ENCODE results near the gene PLA2G4C.

PLA2G4C gene

GRCh38 chr19:48033604-48034003 lies 77.0 kb downstream of the PLA2G4C start:
- H3K4me3 ChIP-seq (ENCODE audit: low read length): no peak overlapping the region
- H3K9ac ChIP-seq (ENCODE audit: low read length): no peak overlapping the region
- H3K36me3 ChIP-seq (ENCODE audit: control insufficient read depth, insufficient read depth, low read length): no peaks in the 10 kb centered on the region
- H3K27ac ChIP-seq (ENCODE audit: low read depth, low read length): no peak overlapping the region
- no peaks in the 10 kb centered on the region for H3K4me1 ChIP-seq (ENCODE audit: control insufficient read depth, insufficient read depth, low read length)
- peaks cover 2% of the 10 kb centered on the region for H3K27me3 ChIP-seq (ENCODE audit: control insufficient read depth, insufficient read depth, low read length)

GRCh38 chr19:48030073-48030472 lies 80.5 kb downstream of the PLA2G4C start:
- Histone ChIP-seq H3K27ac (ENCODE audit: low read depth, low read length) (no peak overlapping the region), H3K36me3 (ENCODE audit: control insufficient read depth, insufficient read depth, low read length) (no peaks in the 10 kb centered on the region), H3K4me3 (ENCODE audit: low read length) (no peak overlapping the region), H3K27me3 (ENCODE audit: control insufficient read depth, insufficient read depth, low read length) (peaks cover 2% of the 10 kb centered on the region), H3K9ac (ENCODE audit: low read length) (no peak overlapping the region), H3K4me1 (ENCODE audit: control insufficient read depth, insufficient read depth, low read length) (no peaks in the 10 kb centered on the region)

- H3K9ac ChIP-seq (ENCODE audit: low read length): no peak overlapping the region
- H3K27me3 ChIP-seq (ENCODE audit: control insufficient read depth, insufficient read depth, low read length): peaks cover 2% of the 10 kb centered on the region
- H3K36me3 ChIP-seq (ENCODE audit: control insufficient read depth, insufficient read depth, low read length): no peaks in the 10 kb centered on the region
- no peak overlapping the region for H3K27ac ChIP-seq (ENCODE audit: low read depth, low read length)
- H3K4me3 ChIP-seq (ENCODE audit: low read length): no peak overlapping the region
- H3K4me1 ChIP-seq (ENCODE audit: control insufficient read depth, insufficient read depth, low read length): no peaks in the 10 kb centered on the region
Measured at GRCh38 chr19:48029431-48029830, 81.2 kb downstream of the PLA2G4C start.

GRCh38 chr19:48025480-48025879 lies 85.1 kb downstream of the PLA2G4C start:
- Histone ChIP-seq H3K36me3 (ENCODE audit: control insufficient read depth, insufficient read depth, low read length) (no peaks in the 10 kb centered on the region), H3K9ac (ENCODE audit: low read length) (no peak overlapping the region), H3K4me1 (ENCODE audit: control insufficient read depth, insufficient read depth, low read length) (no peaks in the 10 kb centered on the region), H3K27ac (ENCODE audit: low read depth, low read length) (no peak overlapping the region), H3K27me3 (ENCODE audit: control insufficient read depth, insufficient read depth, low read length) (peaks cover 2% of the 10 kb centered on the region), H3K4me3 (ENCODE audit: low read length) (no peak overlapping the region)

GRCh38 chr19:48023518-48023917 lies 87.1 kb downstream of the PLA2G4C start:
- Histone ChIP-seq H3K4me3 (ENCODE audit: low read length) (no peak overlapping the region), H3K4me1 (ENCODE audit: control insufficient read depth, insufficient read depth, low read length) (no peaks in the 10 kb centered on the region), H3K27ac (ENCODE audit: low read depth, low read length) (no peak overlapping the region), H3K9ac (ENCODE audit: low read length) (no peak overlapping the region), H3K27me3 (ENCODE audit: control insufficient read depth, insufficient read depth, low read length) (no peaks in the 10 kb centered on the region), H3K36me3 (ENCODE audit: control insufficient read depth, insufficient read depth, low read length) (no peaks in the 10 kb centered on the region)

GRCh38 chr19:48023011-48023410 lies 87.6 kb downstream of the PLA2G4C start:
- no peaks in the 10 kb centered on the region for H3K36me3 ChIP-seq (ENCODE audit: control insufficient read depth, insufficient read depth, low read length)
- H3K9ac ChIP-seq (ENCODE audit: low read length): no peak overlapping the region
- H3K4me1 ChIP-seq (ENCODE audit: control insufficient read depth, insufficient read depth, low read length): no peaks in the 10 kb centered on the region
- no peak overlapping the region for H3K4me3 ChIP-seq (ENCODE audit: low read length)
- no peak overlapping the region for H3K27ac ChIP-seq (ENCODE audit: low read depth, low read length)
- no peaks in the 10 kb centered on the region for H3K27me3 ChIP-seq (ENCODE audit: control insufficient read depth, insufficient read depth, low read length)

- Histone ChIP-seq H3K27me3 (ENCODE audit: control insufficient read depth, insufficient read depth, low read length) (no peaks in the 10 kb centered on the region), H3K27ac (ENCODE audit: low read depth, low read length) (no peak overlapping the region), H3K36me3 (ENCODE audit: control insufficient read depth, insufficient read depth, low read length) (no peaks in the 10 kb centered on the region), H3K9ac (ENCODE audit: low read length) (no peak overlapping the region), H3K4me1 (ENCODE audit: control insufficient read depth, insufficient read depth, low read length) (no peaks in the 10 kb centered on the region), H3K4me3 (ENCODE audit: low read length) (no peak overlapping the region)
Measured at GRCh38 chr19:48020686-48021085, 89.9 kb downstream of the PLA2G4C start.

GRCh38 chr19:48010932-48011758 lies 99.5 kb downstream of the PLA2G4C start:
- Histone ChIP-seq H3K27ac (ENCODE audit: low read depth, low read length) (no peak overlapping the region), H3K27me3 (ENCODE audit: control insufficient read depth, insufficient read depth, low read length) (no peaks in the 10 kb centered on the region), H3K4me1 (ENCODE audit: control insufficient read depth, insufficient read depth, low read length) (no peaks in the 10 kb centered on the region), H3K4me3 (ENCODE audit: low read length) (no peak overlapping the region), H3K9ac (ENCODE audit: low read length) (no peak overlapping the region), H3K36me3 (ENCODE audit: control insufficient read depth, insufficient read depth, low read length) (no peaks in the 10 kb centered on the region)

GRCh38 chr19:48006762-48007161 lies 103.9 kb downstream of the PLA2G4C start:
- Histone ChIP-seq H3K36me3 (ENCODE audit: control insufficient read depth, insufficient read depth, low read length) (no peaks in the 10 kb centered on the region), H3K27ac (ENCODE audit: low read depth, low read length) (no peak overlapping the region), H3K9ac (ENCODE audit: low read length) (no peak overlapping the region), H3K27me3 (ENCODE audit: control insufficient read depth, insufficient read depth, low read length) (no peaks in the 10 kb centered on the region), H3K4me3 (ENCODE audit: low read length) (no peak overlapping the region), H3K4me1 (ENCODE audit: control insufficient read depth, insufficient read depth, low read length) (no peaks in the 10 kb centered on the region)

GRCh38 chr19:48004236-48004635 lies 106.4 kb downstream of the PLA2G4C start:
- Histone ChIP-seq H3K27me3 (ENCODE audit: control insufficient read depth, insufficient read depth, low read length) (no peaks in the 10 kb centered on the region), H3K27ac (ENCODE audit: low read depth, low read length) (no peak overlapping the region), H3K9ac (ENCODE audit: low read length) (no peak overlapping the region)

GRCh38 chr19:48000846-48001245 lies 109.8 kb downstream of the PLA2G4C start:
- Histone ChIP-seq H3K36me3 (ENCODE audit: control insufficient read depth, insufficient read depth, low read length) (no peaks in the 10 kb centered on the region), H3K4me3 (ENCODE audit: low read length) (no peak overlapping the region), H3K4me1 (ENCODE audit: control insufficient read depth, insufficient read depth, low read length) (no peaks in the 10 kb centered on the region), H3K27me3 (ENCODE audit: control insufficient read depth, insufficient read depth, low read length) (no peaks in the 10 kb centered on the region), H3K9ac (ENCODE audit: low read length) (no peak overlapping the region), H3K27ac (ENCODE audit: low read depth, low read length) (no peak overlapping the region)

More at GRCh38 chr19:48004236-48004635, 106.4 kb downstream of the PLA2G4C start:
- Histone ChIP-seq H3K4me3 (ENCODE audit: low read length) (no peak overlapping the region), H3K36me3 (ENCODE audit: control insufficient read depth, insufficient read depth, low read length) (no peaks in the 10 kb centered on the region), H3K4me1 (ENCODE audit: control insufficient read depth, insufficient read depth, low read length) (no peaks in the 10 kb centered on the region)

GRCh38 chr19:47998800-47999199 lies 111.8 kb downstream of the PLA2G4C start:
- Histone ChIP-seq H3K9ac (ENCODE audit: low read length) (no peak overlapping the region), H3K4me3 (ENCODE audit: low read length) (no peak overlapping the region), H3K36me3 (ENCODE audit: control insufficient read depth, insufficient read depth, low read length) (no peaks in the 10 kb centered on the region), H3K27me3 (ENCODE audit: control insufficient read depth, insufficient read depth, low read length) (no peaks in the 10 kb centered on the region), H3K4me1 (ENCODE audit: control insufficient read depth, insufficient read depth, low read length) (no peaks in the 10 kb centered on the region), H3K27ac (ENCODE audit: low read depth, low read length) (no peak overlapping the region)
